MM.1S (cell line): ENCODE data around the gene MAPK10.

Experiments
- DNase-seq: peaks from one replicate; pipeline ENCODE4 v3.0.0-alpha.2; 2015
- H2AFZ ChIP-seq: fragments of 300-600 bp; sonication (generic); 2 replicates; pipeline ENCODE4 v1.6.0; 2016; ENCODE audit warnings: antibody characterized with exemption, low read length
- H3F3A ChIP-seq: fragments of 300-600 bp; sonication (generic); 2 replicates; pipeline ENCODE4 v1.6.1; 2016; ENCODE audit warnings: mild to moderate bottlenecking, antibody characterized with exemption, low read length, moderate library complexity, mixed read lengths; ENCODE audit not compliant: insufficient read depth
- H3K27ac ChIP-seq: fragments of 300-600 bp; sonication (generic); 2 replicates; pipeline ENCODE4 v1.5.1; 2016; ENCODE audit warnings: mild to moderate bottlenecking, low read length
- H3K27me3 ChIP-seq: fragments of 300-600 bp; sonication (generic); replicated peaks from 2 replicates; pipeline ENCODE4 v1.6.0; 2016; ENCODE audit warnings: low read length; ENCODE audit not compliant: insufficient read depth
- H3K36me3 ChIP-seq: fragments of 300-600 bp; sonication (generic); replicated peaks from 2 replicates; pipeline ENCODE4 v1.6.1; 2016; ENCODE audit warnings: mild to moderate bottlenecking, low read length, mixed read lengths; ENCODE audit not compliant: insufficient read depth
- H3K4me1 ChIP-seq: fragments of 300-600 bp; sonication (generic); 2 replicates; pipeline ENCODE4 v1.6.1; 2016; ENCODE audit warnings: low read length, mixed read lengths
- H3K4me2 ChIP-seq: fragments of 300-600 bp; sonication (generic); 2 replicates; pipeline ENCODE4 v1.6.0; 2016; ENCODE audit warnings: low read depth, low read length
- H3K4me3 ChIP-seq: fragments of 300-600 bp; sonication (generic); 2 replicates; pipeline ENCODE4 v1.5.1; 2016; ENCODE audit warnings: low read length, mixed read lengths
- H3K79me2 ChIP-seq: fragments of 300-600 bp; sonication (generic); 2 replicates; pipeline ENCODE4 v1.6.1; 2016; ENCODE audit warnings: mixed run types, low read length, mixed read lengths
- H3K9ac ChIP-seq: fragments of 300-600 bp; sonication (generic); 2 replicates; pipeline ENCODE4 v1.6.1; 2016; ENCODE audit warnings: low read length, mixed read lengths
- H3K9me2 ChIP-seq: fragments of 300-600 bp; sonication (generic); replicated peaks from 2 replicates; pipeline ENCODE4 v1.6.1; 2016; ENCODE audit warnings: mild to moderate bottlenecking, low read length, mixed read lengths; ENCODE audit not compliant: insufficient read depth
- H3K9me3 ChIP-seq: fragments of 300-600 bp; sonication (generic); replicated peaks from 2 replicates; pipeline ENCODE4 v1.6.1; 2016; ENCODE audit warnings: mild to moderate bottlenecking, low read length, mixed read lengths; ENCODE audit not compliant: insufficient read depth
- H4K20me1 ChIP-seq: fragments of 300-600 bp; sonication (generic); 2 replicates; pipeline ENCODE4 v1.6.1; 2016; ENCODE audit warnings: mild to moderate bottlenecking, low read length, moderate library complexity, mixed read lengths; ENCODE audit not compliant: insufficient read depth
- EZH2 ChIP-seq: fragments of 300-600 bp; sonication (generic); optimal IDR thresholded peaks from 2 replicates; pipeline ENCODE3; 2017; ENCODE audit warnings: low read depth, mild to moderate bottlenecking, antibody characterized with exemption, low read length, mixed read lengths
- EZH2phosphoT487 ChIP-seq: fragments of 300-600 bp; sonication (generic); IDR thresholded peaks from 2 replicates; pipeline ENCODE4 v1.6.1; 2018; ENCODE audit warnings: antibody characterized with exemption, low read length
- TF ChIP-seq, protein P1 (sequence below): fragments of 300-600 bp; sonication (generic); IDR thresholded peaks from 2 replicates; pipeline ENCODE4 v1.5.1; 2016; ENCODE audit warnings: antibody characterized with exemption, low read length, mixed read lengths

Gene MAPK10

GRCh38 chr4:86329431-86329830 lies 30.4 kb downstream of the MAPK10 start:
- no peaks in the 10 kb centered on the region for H3K36me3 ChIP-seq
- H3K4me3 ChIP-seq, result no peak overlapping the region
- H3K9me2 ChIP-seq, result no peaks in the 10 kb centered on the region
- no peaks in the 10 kb centered on the region for H4K20me1 ChIP-seq
- H3K27me3 ChIP-seq, result no peaks in the 10 kb centered on the region
- no peak overlapping the region for H3K9ac ChIP-seq
- H3F3A ChIP-seq, result no peaks in the 10 kb centered on the region
- no peak overlapping the region for H3K4me2 ChIP-seq
- H2AFZ ChIP-seq, result no peak overlapping the region
- H3K27ac ChIP-seq, result no peak overlapping the region
- TF ChIP-seq EZH2phosphoT487 (no peak), EZH2 (no peak)
- TF ChIP-seq, protein P1, sequence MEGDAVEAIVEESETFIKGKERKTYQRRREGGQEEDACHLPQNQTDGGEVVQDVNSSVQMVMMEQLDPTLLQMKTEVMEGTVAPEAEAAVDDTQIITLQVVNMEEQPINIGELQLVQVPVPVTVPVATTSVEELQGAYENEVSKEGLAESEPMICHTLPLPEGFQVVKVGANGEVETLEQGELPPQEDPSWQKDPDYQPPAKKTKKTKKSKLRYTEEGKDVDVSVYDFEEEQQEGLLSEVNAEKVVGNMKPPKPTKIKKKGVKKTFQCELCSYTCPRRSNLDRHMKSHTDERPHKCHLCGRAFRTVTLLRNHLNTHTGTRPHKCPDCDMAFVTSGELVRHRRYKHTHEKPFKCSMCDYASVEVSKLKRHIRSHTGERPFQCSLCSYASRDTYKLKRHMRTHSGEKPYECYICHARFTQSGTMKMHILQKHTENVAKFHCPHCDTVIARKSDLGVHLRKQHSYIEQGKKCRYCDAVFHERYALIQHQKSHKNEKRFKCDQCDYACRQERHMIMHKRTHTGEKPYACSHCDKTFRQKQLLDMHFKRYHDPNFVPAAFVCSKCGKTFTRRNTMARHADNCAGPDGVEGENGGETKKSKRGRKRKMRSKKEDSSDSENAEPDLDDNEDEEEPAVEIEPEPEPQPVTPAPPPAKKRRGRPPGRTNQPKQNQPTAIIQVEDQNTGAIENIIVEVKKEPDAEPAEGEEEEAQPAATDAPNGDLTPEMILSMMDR, result no peak
- no peaks in the 10 kb centered on the region for H3K9me3 ChIP-seq
- no peaks in the 10 kb centered on the region for H3K79me2 ChIP-seq
- no peak for DNase-seq
- no peaks in the 10 kb centered on the region for H3K4me1 ChIP-seq

GRCh38 chr4:86326400-86326799 lies 33.5 kb downstream of the MAPK10 start:
- Histone ChIP-seq H3K9me3 (no peaks in the 10 kb centered on the region), H3K79me2 (no peaks in the 10 kb centered on the region), H3K4me2 (no peak overlapping the region), H2AFZ (no peak overlapping the region), H3K4me3 (no peak overlapping the region), H3F3A (no peaks in the 10 kb centered on the region), H3K27ac (no peak overlapping the region), H3K9ac (no peak overlapping the region), H4K20me1 (no peaks in the 10 kb centered on the region), H3K4me1 (no peaks in the 10 kb centered on the region), H3K9me2 (no peaks in the 10 kb centered on the region), H3K36me3 (no peaks in the 10 kb centered on the region), H3K27me3 (no peaks in the 10 kb centered on the region)
- TF ChIP-seq, protein P1, result no peak
- TF ChIP-seq EZH2 (no peak), EZH2phosphoT487 (no peak)
- no peak for DNase-seq

- Histone ChIP-seq H3K27ac (no peak overlapping the region), H3F3A (no peaks in the 10 kb centered on the region), H3K27me3 (no peaks in the 10 kb centered on the region), H3K79me2 (no peaks in the 10 kb centered on the region), H3K9me3 (no peaks in the 10 kb centered on the region), H3K9ac (no peak overlapping the region), H3K4me2 (no peak overlapping the region), H3K4me3 (no peak overlapping the region), H3K9me2 (no peaks in the 10 kb centered on the region), H3K36me3 (no peaks in the 10 kb centered on the region), H4K20me1 (no peaks in the 10 kb centered on the region), H2AFZ (no peak overlapping the region), H3K4me1 (no peaks in the 10 kb centered on the region)
- TF ChIP-seq EZH2 (no peak), EZH2phosphoT487 (no peak)
- TF ChIP-seq, protein P1, result no peak
- DNase-seq, result no peak
These were observed 40.5 kb downstream of the MAPK10 start for GRCh38 chr4:86319390-86319789.
